GM19468 (cell line): ENCODE results near the gene ABCA13.

ENCODE experiments used
- ATAC-seq: cut with Tn5 transposase; IDR thresholded peaks from one replicate; pipeline ENCODE4 v1.9.1; 2021; ENCODE audit warnings: mild to moderate bottlenecking, moderate library complexity, moderate number of reproducible peaks; ENCODE audit not compliant: unreplicated experiment; ENCODE audit errors: extremely low read depth

ABCA13 gene

DNA sequence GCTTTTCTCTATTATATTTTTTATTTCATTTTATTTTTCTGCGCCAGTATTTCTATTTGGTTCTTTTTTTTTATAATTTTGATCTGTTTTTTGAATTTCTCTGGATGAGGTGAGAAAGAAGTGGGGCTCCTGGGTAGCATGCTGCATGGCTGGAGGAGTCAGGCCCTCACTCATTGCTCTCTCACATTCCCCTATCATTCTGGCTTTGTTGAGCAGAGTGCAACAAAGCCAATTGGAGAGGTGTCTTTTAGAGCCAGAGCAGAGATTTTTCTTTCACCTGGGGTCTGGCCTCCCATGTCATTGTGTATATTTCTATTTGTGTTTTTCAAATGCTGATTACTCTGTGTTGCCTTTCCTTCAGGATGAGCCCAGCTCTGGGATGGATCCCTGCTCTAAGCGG lies 423.1 kb downstream of the ABCA13 start:
- no peak for ATAC-seq

DNA sequence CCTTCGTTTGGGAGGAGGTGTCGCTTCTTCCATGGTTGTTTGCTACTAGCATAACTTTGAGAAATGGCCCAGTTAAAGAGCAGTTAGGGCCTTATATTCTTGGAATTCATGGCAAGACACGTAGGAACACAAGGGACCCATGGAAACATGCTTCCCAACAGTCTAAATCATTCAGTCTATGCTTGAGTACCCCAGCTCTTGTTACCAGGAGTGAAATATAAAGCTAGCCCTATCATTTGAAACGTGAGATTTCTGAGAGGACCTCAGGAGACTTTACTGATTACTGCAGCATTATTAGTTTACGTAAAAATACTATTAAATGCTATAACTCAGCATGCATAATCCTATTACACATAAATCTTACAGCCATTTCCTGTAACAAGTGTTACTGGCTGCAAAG lies 424.5 kb downstream of the ABCA13 start:
- ATAC-seq = no peak

DNA sequence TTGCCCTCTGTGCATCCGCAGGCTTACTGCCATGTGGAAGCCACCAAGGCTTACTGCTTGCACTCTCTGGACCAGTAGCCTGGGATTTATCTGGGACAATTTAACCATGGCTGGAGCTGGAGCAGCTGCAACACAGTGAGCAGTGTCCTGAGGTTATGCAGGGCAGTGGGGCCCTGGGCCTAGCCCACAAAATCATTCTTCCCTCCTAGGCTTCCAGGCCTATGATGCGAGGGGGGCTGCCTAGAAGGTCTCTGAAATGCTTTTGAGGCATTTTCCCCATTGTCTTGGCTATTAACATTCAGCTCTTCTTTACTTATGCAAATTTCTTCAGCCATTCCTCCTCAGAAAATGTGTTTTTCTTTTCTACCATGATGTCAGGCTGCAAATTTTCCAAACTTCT lies 439.4 kb downstream of the ABCA13 start:
- ATAC-seq = no peak

DNA sequence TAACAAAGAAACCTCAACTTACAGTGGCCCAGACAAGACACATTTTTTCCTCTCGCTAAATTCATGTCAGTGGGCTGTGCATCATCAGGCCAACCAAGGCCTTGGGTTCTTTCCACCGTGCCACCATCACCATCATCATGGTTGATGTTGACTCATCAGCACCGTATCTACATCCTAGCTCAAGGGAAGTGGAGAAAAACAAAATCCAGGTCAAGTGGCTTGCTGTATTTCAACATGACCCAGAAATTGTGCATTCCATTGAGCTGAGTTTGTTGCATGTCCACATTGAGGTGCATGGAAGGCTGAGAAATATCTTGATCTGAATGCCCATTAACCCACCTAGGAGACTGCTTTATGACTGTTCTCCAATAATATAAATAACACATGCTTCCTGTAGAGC lies 440.7 kb downstream of the ABCA13 start:
- no peak for ATAC-seq

DNA sequence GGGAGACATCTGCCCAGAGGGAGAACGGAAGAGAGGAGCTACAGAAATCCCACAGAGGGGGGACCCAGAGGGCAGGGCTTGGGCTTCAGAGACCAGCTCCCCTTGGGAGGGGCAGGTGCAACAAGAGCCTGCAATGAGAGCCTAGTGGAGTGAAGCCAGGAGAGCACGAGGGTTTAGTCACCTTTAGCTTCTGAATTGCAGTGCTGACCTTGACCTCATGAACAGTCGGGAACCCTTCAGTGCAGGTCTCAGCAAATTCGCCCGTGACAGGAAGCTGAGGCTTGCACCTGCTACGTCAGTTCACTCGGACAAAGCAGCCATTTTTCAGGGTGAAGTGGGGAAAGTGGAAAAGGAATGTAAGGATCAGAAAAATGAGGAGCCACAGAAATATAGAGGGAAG lies 446.2 kb downstream of the ABCA13 start:
- ATAC-seq = no peak

DNA sequence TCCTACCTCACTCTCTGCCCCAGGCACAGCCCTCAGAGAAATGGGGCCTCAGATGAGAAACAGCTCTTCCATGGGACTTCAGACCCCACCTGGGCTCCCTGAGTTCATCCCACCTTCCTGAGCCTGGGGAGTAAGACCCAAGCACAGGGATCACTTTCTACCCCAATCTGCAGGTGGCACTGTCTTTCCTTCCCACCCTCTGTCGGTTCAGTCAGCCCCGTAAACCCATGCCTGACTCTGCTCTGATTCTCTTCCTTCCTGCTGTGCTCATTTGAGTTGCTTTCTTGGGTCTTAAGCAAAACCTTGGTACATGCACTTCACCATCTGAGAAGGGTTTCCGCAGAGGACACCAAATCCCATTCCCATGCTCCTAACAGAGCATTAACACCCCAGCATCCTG lies 446.7 kb downstream of the ABCA13 start:
- no peak for ATAC-seq

DNA sequence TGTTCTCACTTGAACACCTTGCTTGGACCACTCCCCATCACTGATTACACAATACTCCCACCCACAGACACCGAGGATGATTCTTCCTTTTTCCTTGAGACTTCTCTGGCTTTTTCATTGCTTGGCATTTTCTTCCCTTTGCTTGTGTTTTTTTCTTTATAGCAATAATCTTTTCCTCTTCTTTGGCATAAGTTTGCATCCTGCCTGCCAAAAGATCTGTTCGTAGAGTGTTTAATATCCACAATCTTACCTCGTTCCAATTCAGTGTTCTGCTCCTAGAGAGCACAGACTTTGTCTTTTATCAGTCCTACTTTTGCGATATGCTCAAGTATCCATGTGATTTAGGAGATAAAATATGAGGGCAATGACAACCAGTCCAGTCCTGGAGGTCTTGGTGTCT lies 449.8 kb downstream of the ABCA13 start:
- ATAC-seq = no peak

DNA sequence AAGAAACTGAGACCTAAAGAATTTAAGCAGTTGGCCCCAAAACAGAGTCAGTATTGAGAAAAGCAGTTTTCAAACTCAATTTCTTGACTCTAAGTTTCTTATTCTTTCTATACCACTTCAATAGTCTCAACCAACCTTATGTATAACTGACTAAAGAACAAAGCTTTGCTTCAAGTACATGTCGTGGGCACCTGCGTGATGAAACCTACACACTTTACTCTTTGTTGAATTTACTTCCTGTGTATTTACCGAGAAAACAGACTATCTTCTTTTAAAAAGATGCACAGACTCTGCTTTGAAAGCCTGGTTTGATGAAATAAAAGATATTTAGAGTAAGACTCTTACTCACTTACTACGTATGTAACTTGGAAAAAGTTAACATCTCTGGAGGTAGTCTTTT lies 455.9 kb downstream of the ABCA13 start:
- no peak for ATAC-seq

DNA sequence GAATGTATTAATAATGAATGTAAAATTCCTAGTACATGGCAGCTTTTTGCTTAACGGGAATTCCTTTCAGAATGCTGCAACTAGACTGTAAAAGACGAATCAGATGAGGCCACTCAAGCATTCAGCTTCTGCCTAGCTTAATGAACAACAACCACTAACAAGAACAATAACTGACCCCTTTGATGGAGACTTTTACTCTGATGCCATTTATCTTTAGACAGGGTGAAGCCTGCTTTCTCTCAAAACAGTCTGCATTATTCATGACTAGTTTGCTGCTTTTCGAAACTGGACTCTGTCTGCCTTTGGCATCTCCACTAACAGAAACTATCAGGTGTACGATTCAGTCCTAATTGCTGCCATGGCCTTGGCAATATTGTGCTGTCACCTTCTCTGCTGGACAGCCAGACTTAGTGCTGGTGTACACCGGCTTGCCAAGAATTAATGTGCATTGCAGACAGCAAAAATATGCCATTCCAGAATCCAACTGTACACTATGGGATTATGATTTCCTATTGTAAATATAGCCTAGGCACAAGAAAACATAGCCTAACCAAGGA lies 457.6 kb downstream of the ABCA13 start:
- ATAC-seq = no peak

DNA sequence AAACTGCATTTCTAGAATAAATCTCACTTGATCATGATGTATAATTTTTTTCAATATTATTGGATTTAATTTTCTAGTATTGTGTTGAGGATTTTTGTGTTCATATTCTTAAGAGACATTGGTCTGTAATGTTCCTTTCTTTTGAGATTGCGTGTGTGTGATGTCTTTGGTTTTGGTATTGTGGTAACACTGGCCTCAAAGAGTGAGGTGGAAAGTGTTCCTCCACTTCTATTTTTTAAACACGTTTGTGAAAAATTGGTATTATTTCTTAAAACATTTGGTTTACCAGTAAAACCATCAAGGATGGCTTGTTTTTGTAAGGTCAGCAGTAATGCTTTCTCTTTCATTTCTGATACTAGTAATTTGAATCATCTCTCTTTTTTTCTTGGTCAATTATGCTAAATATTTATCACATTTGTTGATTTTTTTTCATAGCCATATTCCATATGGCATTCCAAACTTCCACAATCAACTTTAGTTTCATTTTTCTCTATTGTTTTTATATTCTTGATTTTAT lies 462.9 kb downstream of the ABCA13 start:
- ATAC-seq = no peak

DNA sequence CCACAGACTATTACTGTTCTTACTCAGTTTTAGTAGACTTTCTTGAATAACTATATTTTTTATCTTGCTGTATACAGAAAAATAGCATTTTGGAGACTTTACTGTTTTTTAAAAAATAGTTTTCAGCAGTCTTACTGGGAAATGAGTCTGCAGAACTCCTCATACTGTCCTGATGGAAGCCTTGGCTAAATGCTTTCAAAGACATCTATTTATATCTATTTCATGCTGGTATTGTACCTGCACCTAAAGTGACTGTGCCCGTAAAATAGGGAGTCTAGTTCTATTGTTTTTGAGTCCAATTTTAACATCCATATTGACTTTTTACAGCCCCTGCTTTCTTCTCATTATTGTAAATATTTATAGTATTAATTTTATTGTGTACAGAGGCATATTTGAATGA lies 464.5 kb downstream of the ABCA13 start:
- no peak for ATAC-seq

DNA sequence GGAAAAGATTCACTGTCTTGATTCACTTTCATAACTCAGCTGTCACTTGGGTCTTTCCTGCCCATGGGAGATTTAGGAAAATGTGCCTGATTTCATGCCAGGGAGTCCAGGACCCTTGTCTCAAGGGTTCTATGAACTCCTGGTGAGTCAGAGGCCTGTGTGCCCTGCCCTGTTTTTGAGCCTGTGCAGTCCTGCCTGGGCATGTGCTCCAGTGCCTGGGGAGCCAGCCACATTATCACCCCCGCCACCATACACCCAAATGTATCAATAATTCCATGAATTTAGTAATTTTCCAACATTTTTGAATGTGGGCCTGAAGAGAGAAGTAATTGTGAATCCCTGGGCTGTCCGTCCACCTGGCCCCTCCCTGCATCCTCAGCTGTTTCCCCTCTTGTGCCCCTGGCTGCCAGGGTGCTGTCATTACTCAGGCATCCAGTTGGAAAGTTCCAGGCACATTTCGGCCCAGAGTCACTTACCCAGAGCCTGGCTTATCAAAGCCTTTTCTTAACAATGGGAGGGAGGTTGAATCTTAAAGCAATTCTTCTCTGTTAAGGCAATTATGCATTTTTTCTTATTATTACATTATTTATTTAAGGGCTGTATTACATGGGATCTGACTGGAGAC lies 465.2 kb downstream of the ABCA13 start:
- ATAC-seq = no peak

DNA sequence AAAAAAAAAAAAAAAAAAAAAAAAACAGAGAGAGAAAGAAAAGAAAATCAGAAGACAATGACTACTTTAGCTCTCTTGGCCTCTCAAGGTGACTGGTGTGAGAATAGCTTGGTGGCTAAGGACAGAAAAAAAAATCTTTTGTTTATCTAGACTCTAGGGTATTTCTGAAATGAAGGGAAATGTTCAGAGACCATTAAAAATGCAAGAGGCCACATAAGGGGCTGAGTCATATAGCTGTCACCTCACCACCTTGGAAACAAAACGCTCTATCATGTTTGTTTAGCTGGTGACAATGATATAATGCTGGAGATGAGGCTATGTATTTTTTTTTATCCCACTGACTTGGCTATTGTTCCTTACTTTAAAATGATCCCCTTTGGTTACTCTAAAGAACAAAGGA lies 466.1 kb downstream of the ABCA13 start:
- ATAC-seq = no peak

DNA sequence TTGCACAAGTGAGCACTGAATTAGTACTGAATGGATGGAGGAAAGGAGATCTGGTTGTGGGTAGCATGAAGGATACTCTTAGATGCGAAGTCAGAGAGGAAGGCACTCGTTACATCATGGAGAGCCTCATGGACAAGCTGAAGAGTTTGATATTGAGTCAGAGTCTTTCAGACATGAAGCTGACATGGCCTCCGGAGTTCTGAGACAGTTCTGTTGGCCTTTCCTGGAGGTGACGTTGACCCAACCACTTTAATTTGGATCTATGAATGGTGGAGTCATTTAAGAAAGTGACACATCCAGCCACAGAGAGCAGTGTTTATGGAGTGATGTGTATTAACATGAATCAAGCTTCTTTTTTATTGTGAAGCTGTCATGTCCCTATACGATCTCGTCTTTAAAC lies 466.8 kb downstream of the ABCA13 start:
- no peak for ATAC-seq

DNA sequence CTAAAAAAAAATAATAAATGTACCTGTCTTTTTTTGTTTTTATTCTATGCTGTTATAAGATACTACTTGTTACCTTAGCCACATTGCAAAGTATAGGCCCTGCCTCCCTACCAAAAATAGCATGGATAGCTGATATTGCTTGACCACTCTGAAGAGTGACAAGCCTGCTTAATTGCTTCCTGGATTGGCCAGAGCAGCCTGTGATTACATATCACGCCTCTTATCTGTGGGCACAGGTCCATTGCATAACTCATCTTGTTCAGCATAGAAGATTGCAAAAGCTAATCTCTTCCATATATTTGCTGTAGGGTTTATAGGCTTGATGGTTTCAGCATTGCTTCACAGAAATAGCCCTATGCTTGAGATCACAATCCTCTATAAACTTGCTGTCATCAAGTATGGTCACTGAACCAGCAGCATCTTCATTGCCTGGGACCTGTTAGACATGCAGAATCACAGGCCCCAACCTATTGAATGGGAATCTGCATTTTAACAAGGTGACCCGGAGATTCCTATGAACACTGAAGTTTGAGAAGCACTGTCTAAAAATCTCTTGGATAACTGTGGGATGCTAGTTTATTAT lies 472.3 kb downstream of the ABCA13 start:
- no peak for ATAC-seq

DNA sequence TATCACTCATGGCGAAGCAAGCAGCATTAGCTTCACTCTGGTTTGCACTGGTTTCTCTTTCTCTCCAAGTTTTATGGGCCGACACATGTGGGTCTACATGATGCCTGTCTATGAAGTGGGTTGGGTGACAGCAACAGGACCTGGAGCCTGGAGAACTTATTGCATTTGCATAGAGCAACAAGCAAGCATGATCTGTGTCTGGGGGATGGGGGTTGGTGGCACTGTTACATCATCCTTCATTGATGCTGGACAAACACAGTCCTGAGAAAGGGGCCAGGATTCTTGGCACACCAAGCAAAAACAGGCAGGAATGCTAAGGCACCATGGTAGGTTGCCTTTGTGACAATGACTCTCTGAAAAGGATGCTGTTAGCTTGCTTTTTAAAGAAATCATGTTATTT lies 486.9 kb downstream of the ABCA13 start:
- no peak for ATAC-seq

DNA sequence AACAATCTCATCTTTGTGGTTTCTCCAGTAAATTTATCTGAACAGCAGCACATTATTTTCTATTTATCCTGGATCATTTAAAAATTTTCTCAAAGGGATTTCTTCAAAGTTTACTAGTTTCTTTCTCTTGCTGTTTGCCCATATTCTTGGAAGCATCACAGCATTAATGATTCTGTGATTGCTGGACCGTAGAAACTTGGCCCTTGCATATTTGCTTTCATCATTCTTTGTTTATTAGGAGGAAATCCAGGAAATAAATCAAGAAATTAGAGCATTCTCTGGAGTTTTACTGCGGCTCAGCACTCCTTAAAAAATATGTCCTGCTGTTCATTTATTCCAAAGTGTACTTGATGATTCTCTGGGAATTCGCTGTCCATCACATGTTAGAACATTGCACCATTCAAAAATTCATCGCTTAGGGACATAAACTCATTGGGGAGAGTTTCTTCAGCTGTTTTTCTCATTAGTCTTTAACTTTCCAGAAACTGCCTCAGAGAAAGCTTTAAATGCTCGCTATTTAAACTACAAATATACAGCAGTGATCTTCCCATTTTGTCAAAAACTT lies 489.1 kb downstream of the ABCA13 start:
- ATAC-seq = no peak

DNA sequence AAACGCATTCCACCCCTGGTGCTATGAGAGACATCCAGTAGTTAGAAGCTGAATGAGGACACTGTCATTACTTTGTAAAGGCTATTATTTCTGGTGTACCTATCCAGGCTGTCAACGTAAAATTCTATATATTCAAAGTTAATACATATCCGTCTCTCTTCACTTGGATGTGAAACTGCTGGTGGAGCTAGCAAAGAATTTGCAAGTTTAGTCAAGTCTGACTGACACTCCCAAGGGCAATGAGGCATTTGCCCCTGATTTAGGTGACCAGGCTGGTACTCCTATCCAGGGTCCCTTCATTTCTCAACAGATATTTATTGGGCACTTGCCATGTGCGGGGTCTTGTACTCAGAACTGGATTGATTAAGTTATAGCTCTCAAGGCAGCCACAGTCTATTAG lies 493.0 kb downstream of the ABCA13 start:
- no peak for ATAC-seq

DNA sequence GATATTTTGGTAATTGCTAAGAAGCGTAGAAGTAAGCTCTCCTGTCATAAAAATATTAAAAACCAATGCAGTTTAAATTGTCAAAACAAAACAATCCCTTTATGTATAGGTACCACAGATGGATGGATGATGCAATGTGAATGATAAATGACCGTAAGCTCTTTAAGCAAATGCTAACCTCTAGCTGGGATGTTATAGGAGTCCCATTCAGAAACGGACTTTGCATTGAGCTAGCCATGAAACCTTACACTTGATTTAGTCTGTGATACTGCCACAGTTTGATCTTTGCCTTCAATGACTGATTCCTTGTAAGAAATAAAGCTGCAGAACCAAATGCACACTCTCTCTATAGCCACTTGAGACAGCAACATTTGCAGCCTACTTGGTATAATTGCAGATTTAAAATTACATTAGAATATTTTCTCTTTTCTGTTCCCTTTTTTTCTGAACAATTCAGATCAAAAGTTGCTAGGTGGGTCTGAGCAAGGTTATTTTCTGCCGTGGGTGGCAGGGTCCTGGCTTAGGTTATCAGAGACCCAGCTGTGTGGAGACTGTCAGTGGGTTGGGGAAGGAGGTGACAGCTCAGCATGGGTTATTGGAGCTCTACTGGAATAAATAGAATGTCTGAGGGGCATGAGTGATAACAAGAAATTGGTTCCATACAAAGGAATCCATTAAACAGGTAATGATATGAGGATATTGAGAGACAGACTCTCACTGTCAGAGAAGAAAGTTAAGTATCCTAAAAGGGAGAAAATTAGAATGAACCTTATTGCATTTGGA lies 494.3 kb downstream of the ABCA13 start:
- ATAC-seq = no peak

DNA sequence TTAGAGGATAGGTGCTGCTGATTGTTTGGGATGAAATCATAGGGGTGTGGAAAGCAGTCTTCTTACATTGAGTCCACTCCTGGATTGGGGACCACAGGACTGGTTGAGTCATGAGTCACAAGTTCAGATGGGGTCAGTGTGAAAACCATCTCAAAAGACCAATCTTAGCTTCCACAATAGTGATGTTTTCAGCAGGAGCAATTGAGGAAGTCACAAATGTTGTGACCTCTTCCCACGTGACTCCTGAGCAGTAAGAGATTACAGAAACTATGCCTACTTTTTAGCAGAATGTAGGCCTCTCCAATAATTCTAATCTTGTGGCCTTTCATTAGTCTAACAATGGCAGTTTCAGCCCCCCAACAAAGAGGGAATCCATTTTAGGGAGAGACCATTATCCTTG lies 496.1 kb downstream of the ABCA13 start:
- ATAC-seq = no peak

DNA sequence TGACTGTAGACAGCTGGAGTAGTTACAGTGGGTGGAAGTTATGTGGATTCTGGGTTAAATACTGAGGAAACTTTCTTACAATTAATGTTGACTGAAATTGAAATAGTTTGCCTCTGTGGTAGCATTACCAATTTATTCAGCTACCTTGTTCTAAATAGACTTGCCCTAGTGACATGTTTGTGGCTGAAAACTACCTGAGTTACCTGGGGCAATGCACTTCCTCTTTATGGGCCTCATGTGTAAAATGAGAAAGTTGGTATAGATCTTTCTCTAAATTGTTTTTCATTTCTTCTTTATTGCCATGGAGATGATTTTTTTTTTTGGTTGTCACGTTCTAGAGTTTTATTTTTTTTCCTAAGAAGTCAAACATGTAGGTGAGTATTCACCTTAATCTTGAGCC lies 500.4 kb downstream of the ABCA13 start:
- no peak for ATAC-seq
